Nucleus accumbens (tissue), 56 donors: ENCODE measurements around the gene WDR1.

ENCODE experiments used
- DNase-seq, 56 donors: peaks; one replicate each; lab custom pipeline; 2025; lab: John Stamatoyannopoulos, UW

The WDR1 gene

GRCh38 chr4:10075158-10075863, 41.3 kb downstream of the WDR1 start:
- DNase-seq = no peak

GRCh38 chr4:10074767-10075105, 41.9 kb downstream of the WDR1 start:
- peak in 4 of 56 donors; percentile 20 to 44 (median 24) for DNase-seq

GRCh38 chr4:10074076-10074766, 42.4 kb downstream of the WDR1 start:
- no peak for DNase-seq

GRCh38 chr4:10072420-10073017, 44.1 kb downstream of the WDR1 start:
- no peak for DNase-seq

- no peak for DNase-seq
These were observed 47.4 kb downstream of the WDR1 start for GRCh38 chr4:10069075-10069642.

- no peak for DNase-seq
These were observed 49.6 kb downstream of the WDR1 start for GRCh38 chr4:10066670-10067651.

- no peak for DNase-seq
These were observed 50.4 kb downstream of the WDR1 start for GRCh38 chr4:10066206-10066605.

GRCh38 chr4:10063544-10064300, 52.9 kb downstream of the WDR1 start:
- peak; percentile 13 to 86 (median 65) for DNase-seq

GRCh38 chr4:10061650-10062415, 54.8 kb downstream of the WDR1 start:
- DNase-seq = no peak

GRCh38 chr4:10058371-10058770, 58.2 kb downstream of the WDR1 start:
- no peak for DNase-seq

- DNase-seq = no peak
These were observed 59.6 kb downstream of the WDR1 start for GRCh38 chr4:10057023-10057395.

- no peak for DNase-seq
These were observed 60.1 kb downstream of the WDR1 start for GRCh38 chr4:10056334-10057022.

GRCh38 chr4:10055871-10056270, 60.7 kb downstream of the WDR1 start:
- no peak for DNase-seq

GRCh38 chr4:10054571-10055041, 62.0 kb downstream of the WDR1 start:
- DNase-seq = no peak

- DNase-seq = no peak
These were observed 62.8 kb downstream of the WDR1 start for GRCh38 chr4:10053635-10054453.

- DNase-seq = no peak
These were observed 65.0 kb downstream of the WDR1 start for GRCh38 chr4:10051517-10052135.

- no peak for DNase-seq
These were observed 65.9 kb downstream of the WDR1 start for GRCh38 chr4:10050721-10051120.
